HFFc6 (cell line): Measurements from ENCODE around the gene DNAH9. TPM values are rescaled to one million over a fixed set of nuclear protein-coding genes. Genes with fewer than 3 reads are reported as not detected.

ENCODE experiments used
- DNase-seq: peaks from one replicate; pipeline ENCODE4 v3.0.0-alpha.2; 2018
- H3K27ac Mint-ChIP-seq: 2 replicates; pipeline ENCODE4 v1.8.0; 2020; ENCODE audit warnings: mild to moderate bottlenecking, mixed read lengths
- H3K27me3 Mint-ChIP-seq: 2 replicates; pipeline ENCODE4 v1.8.0; 2021; ENCODE audit warnings: mild to moderate bottlenecking, moderate library complexity, mixed read lengths; ENCODE audit not compliant: insufficient read depth
- H3K36me3 Mint-ChIP-seq: 2 replicates; pipeline ENCODE4 v1.8.0; 2021; ENCODE audit warnings: low read depth, mixed read lengths
- H3K4me1 Mint-ChIP-seq: 2 replicates; pipeline ENCODE4 v1.8.0; 2020; ENCODE audit warnings: low read depth, mixed read lengths
- H3K4me3 Mint-ChIP-seq: 2 replicates; pipeline ENCODE4 v1.8.0; 2020; ENCODE audit warnings: mild to moderate bottlenecking, moderate library complexity, mixed read lengths
- H3K9me3 Mint-ChIP-seq: 2 replicates; pipeline ENCODE4 v1.8.0; 2020; ENCODE audit warnings: mild to moderate bottlenecking, mixed read lengths
- total RNA-seq, 6 experiments: library from RNA; stranded (reverse); fragmentation: NEBNext Ultra II Directional; extraction: Animal tissue kit (Norgen Biotek cat#: 25700); gene quantifications; 2 replicates in 1 of 6; 3 replicates in 5 of 6; pipeline ENCODE4 v1.2.3, GENCODE V29; 2021
- TF ChIP-seq, protein P1 (sequence below): fragments of 200-600 bp; sonication (generic); IDR thresholded peaks from 2 replicates; pipeline ENCODE4 v1.5.0; 2021; ENCODE audit warnings: antibody characterized with exemption, mild to moderate bottlenecking

The DNAH9 gene
- total RNA-seq, 6 experiments from 2014 or later = not detected

DNA sequence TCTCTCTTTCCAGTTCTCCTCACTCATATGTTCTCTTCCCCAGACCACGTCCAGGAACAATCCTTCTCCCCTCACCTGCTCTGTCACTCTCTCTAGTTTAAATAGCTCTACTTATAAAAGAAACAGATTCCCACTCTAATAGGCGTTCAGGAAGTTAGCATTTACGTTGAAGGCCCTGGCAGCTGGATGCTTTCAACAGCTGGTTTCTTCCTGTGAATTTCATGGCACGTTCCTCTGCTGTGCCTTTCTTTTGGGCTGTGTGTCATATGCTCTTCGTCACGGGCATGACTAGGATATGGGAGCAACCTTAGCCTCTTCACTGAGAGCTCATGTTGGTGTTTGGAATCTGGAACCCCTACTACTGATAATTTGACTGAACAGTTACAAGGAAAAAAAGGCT is 325.8 kb downstream of the DNAH9 start:
- Mint-ChIP-seq H3K27ac (no peak overlapping the region), H3K9me3 (peaks cover 9% of the 10 kb centered on the region; the same call in 1 of the 2 replicates), H3K36me3 (no peaks in the 10 kb centered on the region), H3K4me3 (no peak overlapping the region), H3K4me1 (no peaks in the 10 kb centered on the region), H3K27me3 (no peaks in the 10 kb centered on the region; the same call in none of the 2 replicates)
- no peak for DNase-seq
- TF ChIP-seq, protein P1, sequence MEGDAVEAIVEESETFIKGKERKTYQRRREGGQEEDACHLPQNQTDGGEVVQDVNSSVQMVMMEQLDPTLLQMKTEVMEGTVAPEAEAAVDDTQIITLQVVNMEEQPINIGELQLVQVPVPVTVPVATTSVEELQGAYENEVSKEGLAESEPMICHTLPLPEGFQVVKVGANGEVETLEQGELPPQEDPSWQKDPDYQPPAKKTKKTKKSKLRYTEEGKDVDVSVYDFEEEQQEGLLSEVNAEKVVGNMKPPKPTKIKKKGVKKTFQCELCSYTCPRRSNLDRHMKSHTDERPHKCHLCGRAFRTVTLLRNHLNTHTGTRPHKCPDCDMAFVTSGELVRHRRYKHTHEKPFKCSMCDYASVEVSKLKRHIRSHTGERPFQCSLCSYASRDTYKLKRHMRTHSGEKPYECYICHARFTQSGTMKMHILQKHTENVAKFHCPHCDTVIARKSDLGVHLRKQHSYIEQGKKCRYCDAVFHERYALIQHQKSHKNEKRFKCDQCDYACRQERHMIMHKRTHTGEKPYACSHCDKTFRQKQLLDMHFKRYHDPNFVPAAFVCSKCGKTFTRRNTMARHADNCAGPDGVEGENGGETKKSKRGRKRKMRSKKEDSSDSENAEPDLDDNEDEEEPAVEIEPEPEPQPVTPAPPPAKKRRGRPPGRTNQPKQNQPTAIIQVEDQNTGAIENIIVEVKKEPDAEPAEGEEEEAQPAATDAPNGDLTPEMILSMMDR = no peak

DNA sequence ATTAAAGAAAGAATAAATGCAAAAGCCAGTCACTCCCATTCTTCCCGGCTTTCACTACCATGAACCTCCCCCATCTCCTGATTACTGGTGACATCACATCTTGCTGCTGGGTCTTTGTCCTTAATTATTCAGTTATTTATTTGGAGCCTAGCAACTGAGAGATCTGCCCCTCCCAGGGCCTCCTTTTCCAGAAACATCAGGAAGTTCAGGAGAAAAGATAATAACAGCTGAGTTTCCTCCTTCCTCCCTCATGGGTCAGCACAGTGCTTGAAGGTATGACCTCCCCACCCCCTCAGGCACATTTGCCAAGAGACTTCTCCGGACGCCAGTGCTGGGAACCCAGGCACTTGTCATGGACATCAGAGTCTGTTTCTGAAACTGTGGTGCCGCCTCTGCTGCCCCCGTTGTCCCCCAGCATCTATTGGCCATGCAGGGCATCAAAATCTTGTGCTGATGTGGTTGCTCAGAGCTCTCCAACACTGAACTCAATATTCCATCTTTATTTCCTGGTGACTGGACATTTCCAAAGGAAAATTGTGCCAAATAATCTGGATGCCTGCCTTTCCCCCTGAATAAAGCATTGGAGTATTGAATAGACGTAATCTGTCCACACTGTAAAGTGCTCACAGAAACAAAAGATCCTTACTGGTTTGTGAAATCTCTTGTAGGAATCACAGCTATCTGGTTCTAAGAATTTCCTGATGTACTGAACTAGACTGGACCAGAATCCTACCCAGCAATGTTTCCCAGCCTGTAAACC is 327.2 kb downstream of the DNAH9 start:
- TF ChIP-seq, protein P1 = no peak
- H3K27ac Mint-ChIP-seq = no peak overlapping the region
- no peaks in the 10 kb centered on the region; the same call in none of the 2 replicates for H3K27me3 Mint-ChIP-seq
- H3K4me3 Mint-ChIP-seq = no peak overlapping the region
- DNase-seq = no peak
- no peaks in the 10 kb centered on the region for H3K36me3 Mint-ChIP-seq
- H3K4me1 Mint-ChIP-seq = no peaks in the 10 kb centered on the region
- peaks cover 5% of the 10 kb centered on the region; the same call in 1 of the 2 replicates for H3K9me3 Mint-ChIP-seq

DNA sequence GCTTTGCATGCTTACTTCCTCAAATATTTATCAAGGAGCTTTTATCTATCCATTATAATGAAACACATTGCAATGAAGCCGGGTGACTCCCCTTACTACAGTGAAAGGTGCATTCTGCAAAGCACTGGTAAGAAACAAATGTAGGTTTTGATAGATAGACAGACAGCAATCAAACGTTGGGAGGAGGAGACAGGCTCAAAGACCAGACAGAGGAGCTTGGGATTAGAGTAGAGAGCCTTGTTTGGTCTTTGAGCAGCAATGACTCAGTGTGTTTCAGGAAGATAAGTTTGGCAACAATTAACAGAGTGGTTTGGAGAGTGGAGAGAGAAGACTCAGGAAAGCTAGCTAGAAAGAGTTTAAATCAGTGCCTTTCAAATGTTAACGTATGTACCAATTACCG is 330.2 kb downstream of the DNAH9 start:
- Mint-ChIP-seq H3K27ac (no peak overlapping the region), H3K36me3 (no peaks in the 10 kb centered on the region), H3K4me3 (no peak overlapping the region)

DNA sequence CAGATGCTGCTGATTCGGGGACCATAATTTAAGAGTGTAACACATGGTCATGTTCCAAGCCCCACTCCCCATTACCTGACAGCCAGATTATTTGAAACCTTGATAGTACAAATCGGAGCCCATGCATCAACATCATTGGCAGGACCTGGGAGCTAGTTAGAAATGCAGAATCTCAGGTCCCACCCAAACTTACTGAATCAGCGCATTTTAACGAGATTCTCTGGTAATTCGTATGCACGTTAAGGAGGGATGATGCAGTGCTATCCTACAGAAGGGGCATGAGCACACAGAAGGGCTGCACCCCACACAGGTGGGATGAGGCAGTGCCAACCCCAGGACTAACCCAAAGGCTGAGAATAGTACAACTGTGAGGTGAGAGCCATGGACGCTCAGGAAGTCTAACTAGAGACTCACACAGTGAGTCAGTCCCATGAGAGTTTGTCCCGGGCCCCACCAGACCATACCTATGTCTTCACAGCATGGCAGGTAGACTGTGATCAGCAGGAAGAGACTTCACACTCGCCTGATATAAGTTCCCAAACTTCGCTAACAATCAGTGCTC is 334.1 kb downstream of the DNAH9 start:
- no peaks in the 10 kb centered on the region for H3K4me1 Mint-ChIP-seq
- no peak for DNase-seq
- peaks cover 12% of the 10 kb centered on the region for H3K27me3 Mint-ChIP-seq
- no peaks in the 10 kb centered on the region for H3K36me3 Mint-ChIP-seq
- H3K9me3 Mint-ChIP-seq = no peaks in the 10 kb centered on the region
- no peak overlapping the region for H3K4me3 Mint-ChIP-seq
- H3K27ac Mint-ChIP-seq = no peak overlapping the region
- TF ChIP-seq, protein P1 = no peak

More for the DNA sequence above, 330.2 kb downstream of the DNAH9 start:
- TF ChIP-seq, protein P1 = no peak
- Mint-ChIP-seq H3K9me3 (peaks cover 4% of the 10 kb centered on the region; the same call in 1 of the 2 replicates), H3K4me1 (no peaks in the 10 kb centered on the region), H3K27me3 (peaks cover 1% of the 10 kb centered on the region)
- no peak for DNase-seq

DNA sequence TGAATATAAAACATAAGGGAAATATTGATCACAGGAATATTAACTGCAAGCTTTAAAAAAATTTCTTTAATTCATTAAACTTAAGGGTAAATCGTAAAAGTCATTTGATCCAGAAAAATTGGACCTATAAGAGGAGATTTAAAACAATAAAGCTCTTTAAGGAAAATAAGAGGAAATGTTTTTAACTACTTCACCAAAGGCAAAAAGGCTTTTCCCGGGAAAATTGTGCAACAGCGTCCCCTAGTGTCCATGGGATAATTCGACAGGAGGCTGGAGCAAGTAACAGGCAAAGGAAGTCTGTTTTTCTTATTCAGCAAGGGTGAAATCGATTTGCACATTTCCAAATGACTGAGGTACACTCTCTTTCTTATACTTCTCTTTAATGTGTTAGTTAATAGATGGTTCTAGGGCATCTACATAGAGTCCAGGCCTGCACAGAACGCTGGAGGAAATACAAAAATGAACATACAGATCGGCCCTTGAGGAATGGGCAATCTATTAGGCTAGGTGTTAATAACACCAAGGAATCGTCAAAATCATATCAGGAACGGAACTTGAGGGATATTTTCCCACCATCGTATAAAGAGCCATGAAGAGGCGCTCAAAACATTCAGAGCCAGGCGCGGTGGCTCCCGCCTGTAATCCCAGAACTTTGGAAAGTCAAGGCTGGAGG is 337.6 kb downstream of the DNAH9 start:
- H3K9me3 Mint-ChIP-seq = no peaks in the 10 kb centered on the region; the same call in 1 of the 2 replicates
- H3K27ac Mint-ChIP-seq = no peak overlapping the region

More for the DNA sequence above, 337.6 kb downstream of the DNAH9 start:
- H3K4me1 Mint-ChIP-seq = no peaks in the 10 kb centered on the region
- no peak overlapping the region for H3K4me3 Mint-ChIP-seq
- DNase-seq = peak; percentile 28
- H3K27me3 Mint-ChIP-seq = peaks cover 14% of the 10 kb centered on the region
- TF ChIP-seq, protein P1 = peak; percentile 94
- no peaks in the 10 kb centered on the region for H3K36me3 Mint-ChIP-seq
